ENCODE measurements around the gene MITF. TPM values are rescaled to one million over a fixed set of nuclear protein-coding genes. Genes with fewer than 3 reads are reported as not detected.
A peak's percentile ranks its signal among the peaks of the same experiment; 100 is the strongest.

Gene MITF
- total RNA-seq, 1 donor from 2014 or later, result 6.0 TPM

- no peaks in the 10 kb centered on the region for H3K9me3 Mint-ChIP-seq (ENCODE audit: unreplicated experiment)
- peak overlapping the region; percentile 42 for H3K4me2 ChIP-seq (ENCODE audit: low read length)
- no peaks in the 10 kb centered on the region for H3K9me3 ChIP-seq (ENCODE audit: insufficient read depth, low read depth, low read length)
- FAIRE-seq (peak; percentile 56), DNase-seq (ENCODE audit: low read depth) (peak; percentile 95)
- no peak overlapping the region for H3K9ac ChIP-seq (ENCODE audit: low read length)
- H2AFZ ChIP-seq (ENCODE audit: low read depth, low read length), result no peak overlapping the region
- no peaks in the 10 kb centered on the region for H3K27me3 Mint-ChIP-seq (ENCODE audit: low read depth, unreplicated experiment)
- no peaks in the 10 kb centered on the region for H4K20me1 ChIP-seq (ENCODE audit: insufficient read depth, low read length)
- H3K4me1 ChIP-seq (ENCODE audit: insufficient read depth, low read length), result peaks cover 6% of the 10 kb centered on the region
- no peak overlapping the region for H3K27ac Mint-ChIP-seq (ENCODE audit: unreplicated experiment)
- TF ChIP-seq CTCF (IDR thresholded peaks at IDR 0.05; ENCODE audit: insufficient read depth, low read depth, low read length) (no peak), EZH2 (IDR thresholded peaks at IDR 0.05; ENCODE audit: insufficient read depth, low read length) (no peak)
- no peak overlapping the region for H3K4me3 ChIP-seq (ENCODE audit: insufficient read depth, low read depth, low read length)
- H3K4me1 Mint-ChIP-seq (ENCODE audit: low read depth, unreplicated experiment), result peaks cover 11% of the 10 kb centered on the region
- H3K36me3 ChIP-seq (ENCODE audit: insufficient read depth, low read length), result no peaks in the 10 kb centered on the region
- no peaks in the 10 kb centered on the region for H3K27me3 ChIP-seq (ENCODE audit: insufficient read depth, low read length)
- H3K79me2 ChIP-seq (ENCODE audit: insufficient read depth, low read length), result no peaks in the 10 kb centered on the region
- no peak overlapping the region for H3K4me3 Mint-ChIP-seq (ENCODE audit: unreplicated experiment)
- H3K27ac ChIP-seq (ENCODE audit: low read depth, low read length), result no peak overlapping the region
- no peaks in the 10 kb centered on the region for H3K36me3 Mint-ChIP-seq (ENCODE audit: low read depth, unreplicated experiment)
These were observed 99.0 kb downstream of the MITF start for GRCh38 chr3:69838217-69838616.

- H2AFZ ChIP-seq (ENCODE audit: low read depth, low read length), result no peak overlapping the region
- H3K79me2 ChIP-seq (ENCODE audit: insufficient read depth, low read length), result no peaks in the 10 kb centered on the region
- H3K27me3 Mint-ChIP-seq (ENCODE audit: low read depth, unreplicated experiment), result no peaks in the 10 kb centered on the region
- H3K27ac Mint-ChIP-seq (ENCODE audit: unreplicated experiment), result no peak overlapping the region
- H3K9me3 ChIP-seq (ENCODE audit: insufficient read depth, low read depth, low read length), result no peaks in the 10 kb centered on the region
- FAIRE-seq (no peak), DNase-seq (ENCODE audit: low read depth) (peak; percentile 16)
- H3K4me3 ChIP-seq (ENCODE audit: insufficient read depth, low read depth, low read length), result no peak overlapping the region
- no peaks in the 10 kb centered on the region for H3K9me3 Mint-ChIP-seq (ENCODE audit: unreplicated experiment)
- no peaks in the 10 kb centered on the region for H3K36me3 Mint-ChIP-seq (ENCODE audit: low read depth, unreplicated experiment)
- no peaks in the 10 kb centered on the region for H3K27me3 ChIP-seq (ENCODE audit: insufficient read depth, low read length)
- H3K4me2 ChIP-seq (ENCODE audit: low read length), result peak overlapping the region; percentile 42
- H3K9ac ChIP-seq (ENCODE audit: low read length), result no peak overlapping the region
- peaks cover 6% of the 10 kb centered on the region for H3K4me1 ChIP-seq (ENCODE audit: insufficient read depth, low read length)
- H3K36me3 ChIP-seq (ENCODE audit: insufficient read depth, low read length), result no peaks in the 10 kb centered on the region
- H3K4me1 Mint-ChIP-seq (ENCODE audit: low read depth, unreplicated experiment), result peaks cover 11% of the 10 kb centered on the region
- H3K27ac ChIP-seq (ENCODE audit: low read depth, low read length), result no peak overlapping the region
- H4K20me1 ChIP-seq (ENCODE audit: insufficient read depth, low read length), result no peaks in the 10 kb centered on the region
- no peak overlapping the region for H3K4me3 Mint-ChIP-seq (ENCODE audit: unreplicated experiment)
- TF ChIP-seq CTCF (IDR thresholded peaks at IDR 0.05; ENCODE audit: insufficient read depth, low read depth, low read length) (no peak), EZH2 (IDR thresholded peaks at IDR 0.05; ENCODE audit: insufficient read depth, low read length) (no peak)
These were observed 99.6 kb downstream of the MITF start for GRCh38 chr3:69838696-69839515.

GRCh38 chr3:69842351-69842750 lies 103.1 kb downstream of the MITF start:
- no peaks in the 10 kb centered on the region for H3K9me3 Mint-ChIP-seq (ENCODE audit: unreplicated experiment)
- Histone ChIP-seq H4K20me1 (ENCODE audit: insufficient read depth, low read length) (no peaks in the 10 kb centered on the region), H3K4me2 (ENCODE audit: low read length) (no peak overlapping the region), H2AFZ (ENCODE audit: low read depth, low read length) (no peak overlapping the region), H3K9me3 (ENCODE audit: insufficient read depth, low read depth, low read length) (no peaks in the 10 kb centered on the region), H3K9ac (ENCODE audit: low read length) (no peak overlapping the region), H3K4me3 (ENCODE audit: insufficient read depth, low read depth, low read length) (no peak overlapping the region), H3K36me3 (ENCODE audit: insufficient read depth, low read length) (no peaks in the 10 kb centered on the region), H3K27ac (ENCODE audit: low read depth, low read length) (no peak overlapping the region), H3K4me1 (ENCODE audit: insufficient read depth, low read length) (peaks cover 6% of the 10 kb centered on the region), H3K27me3 (ENCODE audit: insufficient read depth, low read length) (no peaks in the 10 kb centered on the region), H3K79me2 (ENCODE audit: insufficient read depth, low read length) (no peaks in the 10 kb centered on the region)
- FAIRE-seq (no peak), DNase-seq (ENCODE audit: low read depth) (no peak)
- no peaks in the 10 kb centered on the region for H3K27me3 Mint-ChIP-seq (ENCODE audit: low read depth, unreplicated experiment)
- H3K36me3 Mint-ChIP-seq (ENCODE audit: low read depth, unreplicated experiment), result no peaks in the 10 kb centered on the region
- H3K4me1 Mint-ChIP-seq (ENCODE audit: low read depth, unreplicated experiment), result peaks cover 14% of the 10 kb centered on the region
- TF ChIP-seq CTCF (IDR thresholded peaks at IDR 0.05; ENCODE audit: insufficient read depth, low read depth, low read length) (no peak), EZH2 (IDR thresholded peaks at IDR 0.05; ENCODE audit: insufficient read depth, low read length) (no peak)
- H3K4me3 Mint-ChIP-seq (ENCODE audit: unreplicated experiment), result no peak overlapping the region
- no peak overlapping the region for H3K27ac Mint-ChIP-seq (ENCODE audit: unreplicated experiment)
